ENCODE data around the gene SEMA5B. TPM values are rescaled to one million over a fixed set of nuclear protein-coding genes. Genes with fewer than 3 reads are reported as not detected.

The SEMA5B gene
- total RNA-seq, 2 experiments from 2014 or later, result 0.22 TPM; not detected in 1

GRCh38 chr3:123064506-123064905 is 36.9 kb upstream of the SEMA5B start:
- ATAC-seq (ENCODE audit: poor library complexity) (no peak), DNase-seq (no peak)
- H3K4me3 ChIP-seq (ENCODE audit: low read length), result no peak overlapping the region
- H3K27me3 ChIP-seq (ENCODE audit: control insufficient read depth in 1 of 2, insufficient read depth in 2 of 2, low read length in 2 of 2), result no peaks in the 10 kb centered on the region
- ChIA-PET POLR2A (no interaction called here), CTCF (interaction anchor here (0.6 kb wide), 1 partner anchor 37 kb away, joined by 4 read pairs; the partner anchor contains the start of gene SEMA5B)
- Mint-ChIP-seq H3K36me3 (ENCODE audit: low read depth) (no peaks in the 10 kb centered on the region), H3K4me3 (peak overlapping the region; percentile 36), H3K27ac (no peak overlapping the region), H3K9me3 (no peaks in the 10 kb centered on the region), H3K27me3 (no peaks in the 10 kb centered on the region), H3K4me1 (ENCODE audit: low read depth) (peaks cover 23% of the 10 kb centered on the region)
- intact Hi-C loops (cut with DNase I, micrococcal nuclease), result no loop called here
- H3K4me1 ChIP-seq (ENCODE audit: insufficient read depth, low read length), result peaks cover 24% of the 10 kb centered on the region
- no peak overlapping the region for H3K27ac ChIP-seq (ENCODE audit: low read depth in 1 of 2, low read length in 2 of 2)
- no peaks in the 10 kb centered on the region for H3K9me3 ChIP-seq (ENCODE audit: control insufficient read depth in 1 of 2, insufficient read depth in 1 of 2, low read length in 2 of 2)
- TF ChIP-seq CTCF (IDR thresholded peaks at IDR 0.05), result no peak
- H3K36me3 ChIP-seq (ENCODE audit: insufficient read depth, low read length), result no peaks in the 10 kb centered on the region

GRCh38 chr3:123063034-123063433 is 35.5 kb upstream of the SEMA5B start:
- no peak for ATAC-seq (ENCODE audit: poor library complexity)
- H3K9me3 Mint-ChIP-seq, result no peaks in the 10 kb centered on the region
- intact Hi-C loops (cut with DNase I, micrococcal nuclease), result no loop called here
- no peaks in the 10 kb centered on the region for H3K27me3 Mint-ChIP-seq
- Histone ChIP-seq H3K9me3 (ENCODE audit: control insufficient read depth in 1 of 2, insufficient read depth in 1 of 2, low read length in 2 of 2) (no peaks in the 10 kb centered on the region), H3K36me3 (ENCODE audit: insufficient read depth, low read length) (no peaks in the 10 kb centered on the region), H3K4me1 (ENCODE audit: insufficient read depth, low read length) (peaks cover 13% of the 10 kb centered on the region), H3K27me3 (ENCODE audit: control insufficient read depth in 1 of 2, insufficient read depth in 2 of 2, low read length in 2 of 2) (no peaks in the 10 kb centered on the region), H3K4me3 (ENCODE audit: low read length) (no peak overlapping the region), H3K27ac (ENCODE audit: low read depth in 1 of 2, low read length in 2 of 2) (no peak overlapping the region)
- no peak for TF ChIP-seq CTCF (IDR thresholded peaks at IDR 0.05)
- H3K4me3 Mint-ChIP-seq, result no peak overlapping the region
- CTCF ChIA-PET, result no interaction called here
- H3K4me1 Mint-ChIP-seq (ENCODE audit: low read depth), result peaks cover 12% of the 10 kb centered on the region
- H3K27ac Mint-ChIP-seq, result no peak overlapping the region
- POLR2A ChIA-PET, result no interaction called here
- no peaks in the 10 kb centered on the region for H3K36me3 Mint-ChIP-seq (ENCODE audit: low read depth)
- no peak for DNase-seq

- H3K9me3 Mint-ChIP-seq, result no peaks in the 10 kb centered on the region
- Histone ChIP-seq H3K36me3 (ENCODE audit: insufficient read depth, low read length) (no peaks in the 10 kb centered on the region), H3K27ac (ENCODE audit: low read depth in 1 of 2, low read length in 2 of 2) (no peak overlapping the region), H3K27me3 (ENCODE audit: control insufficient read depth in 1 of 2, insufficient read depth in 2 of 2, low read length in 2 of 2) (no peaks in the 10 kb centered on the region), H3K9me3 (ENCODE audit: control insufficient read depth in 1 of 2, insufficient read depth in 1 of 2, low read length in 2 of 2) (no peaks in the 10 kb centered on the region), H3K4me3 (ENCODE audit: low read length) (no peak overlapping the region), H3K4me1 (ENCODE audit: insufficient read depth, low read length) (peaks cover 4% of the 10 kb centered on the region)
- no peak overlapping the region for H3K4me3 Mint-ChIP-seq
- ChIA-PET CTCF (no interaction called here), POLR2A (no interaction called here)
- H3K36me3 Mint-ChIP-seq (ENCODE audit: low read depth), result no peaks in the 10 kb centered on the region
- ATAC-seq (ENCODE audit: poor library complexity) (no peak), DNase-seq (no peak)
- H3K27ac Mint-ChIP-seq, result no peak overlapping the region
- H3K27me3 Mint-ChIP-seq, result no peaks in the 10 kb centered on the region
- TF ChIP-seq CTCF (IDR thresholded peaks at IDR 0.05), result no peak
- intact Hi-C loops (cut with DNase I, micrococcal nuclease), result no loop called here
- peaks cover 6% of the 10 kb centered on the region for H3K4me1 Mint-ChIP-seq (ENCODE audit: low read depth)
Measured at GRCh38 chr3:123061856-123062255, 34.3 kb upstream of the SEMA5B start.
